Measurements from ENCODE around the gene TNS1. TPM values are rescaled to one million over a fixed set of nuclear protein-coding genes. Genes with fewer than 3 reads are reported as not detected.

Gene TNS1
- total RNA-seq, 1 experiment from 2014 or later: 6.2 TPM

DNA sequence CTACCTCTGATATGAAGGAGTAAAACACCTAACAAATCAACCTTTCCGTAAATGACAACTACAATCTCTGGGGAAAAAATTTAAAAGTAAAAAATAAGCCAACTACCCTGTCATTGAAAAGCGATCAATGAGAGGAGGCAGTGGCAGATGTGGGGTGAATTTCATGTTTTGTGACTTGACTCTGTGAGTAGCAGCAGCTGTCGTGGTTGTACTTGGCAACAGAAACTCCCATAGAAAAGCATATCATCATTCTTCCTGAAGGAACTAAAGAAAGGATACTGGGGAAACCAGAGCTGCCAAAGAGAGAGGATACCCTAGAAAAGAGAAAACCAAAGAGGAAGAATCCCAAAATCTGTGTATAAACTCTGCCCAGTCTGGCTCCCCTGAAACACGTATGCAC lies 236.4 kb downstream of the TNS1 start:
- RAD21 ChIA-PET (ENCODE audit: low non-redundant PET in 1 of 2, low total read pairs in 2 of 2, uncharacterized antibody in 2 of 2, unreplicated experiment in 2 of 2): no interaction called here
- H3K4me3 ChIP-seq (replicated peaks in 1 of 2; ENCODE audit: low read depth in 1 of 2, low read length in 2 of 2): no peak overlapping the region
- no peaks in the 10 kb centered on the region for H4K20me1 ChIP-seq (ENCODE audit: insufficient read depth)
- no peaks in the 10 kb centered on the region for H3K9me2 ChIP-seq (ENCODE audit: insufficient read depth)
- POLR2A ChIA-PET: no interaction called here
- peaks cover 0 to 10% of the 10 kb centered on the region in 2 experiments; a peak in 1 of 4 replicates for H3K9me3 ChIP-seq (ENCODE audit: control insufficient read depth in 1 of 2, insufficient read depth in 1 of 2, low read depth in 1 of 2, low read length in 2 of 2)
- TF ChIP-seq EZH2phosphoT487 (IDR thresholded peaks at IDR 0.05; ENCODE audit: borderline replicate concordance) (no peak), RAD21 (IDR thresholded peaks at IDR 0.05; ENCODE audit: low read depth) (no peak), POLR2A (IDR thresholded peaks at IDR 0.05; ENCODE audit: borderline replicate concordance, extremely low read depth, insufficient read depth, insufficient read length) (no peak), SP1 (IDR thresholded peaks at IDR 0.05; ENCODE audit: low read depth) (no peak), FOSL1 (IDR thresholded peaks at IDR 0.05; ENCODE audit: low read depth) (no peak), EGR1 (IDR thresholded peaks at IDR 0.05; ENCODE audit: low read depth) (no peak), ZNF274 (IDR thresholded peaks at IDR 0.05; ENCODE audit: low read depth, low read length) (no peak), EZH2 (IDR thresholded peaks at IDR 0.05) (no peak), ELF1 (IDR thresholded peaks at IDR 0.05; ENCODE audit: borderline replicate concordance, low read depth) (no peak), JUND (IDR thresholded peaks at IDR 0.05) (no peak), POLR2AphosphoS5 (IDR thresholded peaks at IDR 0.05; ENCODE audit: low read depth, low read length) (no peak), CEBPB (IDR thresholded peaks at IDR 0.05; ENCODE audit: low read depth) (no peak)
- TF ChIP-seq, protein P1, sequence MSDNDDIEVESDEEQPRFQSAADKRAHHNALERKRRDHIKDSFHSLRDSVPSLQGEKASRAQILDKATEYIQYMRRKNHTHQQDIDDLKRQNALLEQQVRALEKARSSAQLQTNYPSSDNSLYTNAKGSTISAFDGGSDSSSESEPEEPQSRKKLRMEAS (IDR thresholded peaks at IDR 0.05): no peak
- TF ChIP-seq, protein P2, sequence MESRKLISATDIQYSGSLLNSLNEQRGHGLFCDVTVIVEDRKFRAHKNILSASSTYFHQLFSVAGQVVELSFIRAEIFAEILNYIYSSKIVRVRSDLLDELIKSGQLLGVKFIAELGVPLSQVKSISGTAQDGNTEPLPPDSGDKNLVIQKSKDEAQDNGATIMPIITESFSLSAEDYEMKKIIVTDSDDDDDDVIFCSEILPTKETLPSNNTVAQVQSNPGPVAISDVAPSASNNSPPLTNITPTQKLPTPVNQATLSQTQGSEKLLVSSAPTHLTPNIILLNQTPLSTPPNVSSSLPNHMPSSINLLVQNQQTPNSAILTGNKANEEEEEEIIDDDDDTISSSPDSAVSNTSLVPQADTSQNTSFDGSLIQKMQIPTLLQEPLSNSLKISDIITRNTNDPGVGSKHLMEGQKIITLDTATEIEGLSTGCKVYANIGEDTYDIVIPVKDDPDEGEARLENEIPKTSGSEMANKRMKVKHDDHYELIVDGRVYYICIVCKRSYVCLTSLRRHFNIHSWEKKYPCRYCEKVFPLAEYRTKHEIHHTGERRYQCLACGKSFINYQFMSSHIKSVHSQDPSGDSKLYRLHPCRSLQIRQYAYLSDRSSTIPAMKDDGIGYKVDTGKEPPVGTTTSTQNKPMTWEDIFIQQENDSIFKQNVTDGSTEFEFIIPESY (IDR thresholded peaks at IDR 0.05; ENCODE audit: extremely low read depth, insufficient replicate concordance, low read length): no peak
- TF ChIP-seq, protein P3, sequence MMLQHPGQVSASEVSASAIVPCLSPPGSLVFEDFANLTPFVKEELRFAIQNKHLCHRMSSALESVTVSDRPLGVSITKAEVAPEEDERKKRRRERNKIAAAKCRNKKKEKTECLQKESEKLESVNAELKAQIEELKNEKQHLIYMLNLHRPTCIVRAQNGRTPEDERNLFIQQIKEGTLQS (IDR thresholded peaks at IDR 0.05): no peak
- TF ChIP-seq, protein P4, sequence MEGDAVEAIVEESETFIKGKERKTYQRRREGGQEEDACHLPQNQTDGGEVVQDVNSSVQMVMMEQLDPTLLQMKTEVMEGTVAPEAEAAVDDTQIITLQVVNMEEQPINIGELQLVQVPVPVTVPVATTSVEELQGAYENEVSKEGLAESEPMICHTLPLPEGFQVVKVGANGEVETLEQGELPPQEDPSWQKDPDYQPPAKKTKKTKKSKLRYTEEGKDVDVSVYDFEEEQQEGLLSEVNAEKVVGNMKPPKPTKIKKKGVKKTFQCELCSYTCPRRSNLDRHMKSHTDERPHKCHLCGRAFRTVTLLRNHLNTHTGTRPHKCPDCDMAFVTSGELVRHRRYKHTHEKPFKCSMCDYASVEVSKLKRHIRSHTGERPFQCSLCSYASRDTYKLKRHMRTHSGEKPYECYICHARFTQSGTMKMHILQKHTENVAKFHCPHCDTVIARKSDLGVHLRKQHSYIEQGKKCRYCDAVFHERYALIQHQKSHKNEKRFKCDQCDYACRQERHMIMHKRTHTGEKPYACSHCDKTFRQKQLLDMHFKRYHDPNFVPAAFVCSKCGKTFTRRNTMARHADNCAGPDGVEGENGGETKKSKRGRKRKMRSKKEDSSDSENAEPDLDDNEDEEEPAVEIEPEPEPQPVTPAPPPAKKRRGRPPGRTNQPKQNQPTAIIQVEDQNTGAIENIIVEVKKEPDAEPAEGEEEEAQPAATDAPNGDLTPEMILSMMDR (IDR thresholded peaks at IDR 0.05 in 2 of 3, conservative IDR thresholded peaks at IDR 0.05 in 1 of 3; ENCODE audit: borderline replicate concordance in 1 of 3, insufficient read depth in 1 of 3, low read depth in 2 of 3, low read length in 2 of 3): no peak
- H3K27ac ChIP-seq (ENCODE audit: low read depth, low read length): no peak overlapping the region
- no peaks in the 10 kb centered on the region for H3K36me3 ChIP-seq (ENCODE audit: control insufficient read depth in 1 of 2, insufficient read depth in 2 of 2, low read length in 2 of 2)
- CTCF ChIA-PET: no interaction called here
- H3K4me2 ChIP-seq (ENCODE audit: low read length): no peak overlapping the region
- no peak overlapping the region for H3K9ac ChIP-seq (ENCODE audit: low read length)
- BruUV-seq (replicated peaks): no TSS peak
- no peaks in the 10 kb centered on the region; the same call in 1 of the 2 replicates for H3K27me3 ChIP-seq (ENCODE audit: insufficient read depth, low read length)
- H3K4me1 ChIP-seq (ENCODE audit: control insufficient read depth in 1 of 2, insufficient read depth in 2 of 2, low read length in 2 of 2): no peaks in the 10 kb centered on the region
- ATAC-seq: no peak
- no peaks in the 10 kb centered on the region for H3K79me2 ChIP-seq (ENCODE audit: insufficient read depth, low read length)
- DNase-seq (ENCODE audit: low read depth, low spot score): no peak
- intact Hi-C loops (cut with micrococcal nuclease): no loop called here
- no peak overlapping the region for H2AFZ ChIP-seq (ENCODE audit: low read depth, low read length, poor library complexity, severe bottlenecking)

All from HCT116 (cell line).